K562 (cell line): ENCODE data around the gene SC5D. TPM values are rescaled to one million over a fixed set of nuclear protein-coding genes. Genes with fewer than 3 reads are reported as not detected.
A peak's percentile ranks its signal among the peaks of the same experiment; 100 is the strongest.

Source experiments
- ATAC-seq: fragments of 200-7000 bp; cut with Tn5 transposase; 3 replicates; pipeline ENCODE4 v1.9.1; 2020; ENCODE audit warnings: moderate library complexity
- BruUV-seq: library from RNA; stranded (reverse); fragments of 400-500 nt; replicated peaks from 2 replicates; lab custom pipeline; 2021; lab: Mats Ljungman, UMichigan
- CTCF ChIA-PET: fragments of 300-600 bp; formaldehyde crosslinking; extraction: SDS; loops from one replicate; lab custom pipeline; 2021; ENCODE audit warnings: low intra/inter-chr PET ratio; lab: Yijun Ruan, JAX
- POLR2A ChIA-PET: fragments of 300-600, 350-650 bp; sonication (Branson Sonifier 250); formaldehyde crosslinking; extraction: SDS; loops from one replicate; lab custom pipeline; 2021; ENCODE audit warnings: antibody characterized with exemption, inconsistent platforms; lab: Yijun Ruan, JAX
- DNase-seq, 4 experiments: peaks; one replicate each; pipeline versions ENCODE4 v3.0.0 to v3.0.0-alpha.2; 2011 to 2018; ENCODE audit warnings: low spot score in 3 of 4, mixed read lengths in 3 of 4; ENCODE audit errors: extremely low read depth in 1 of 4
- FAIRE-seq: peaks from 2 replicates; lab custom pipeline; 2011; peaks lifted over from hg19 to GRCh38; lab: Jason Lieb, UNC
- H2AFZ ChIP-seq: 2 replicates; pipeline ENCODE4 v1.6.0; 2011; ENCODE audit warnings: low read depth, low read length, control low read depth, inconsistent platforms
- H3K27ac ChIP-seq: fragments of 200-600 bp; 3 replicates; pipeline ENCODE4 v1.8.0; 2011; ENCODE audit warnings: low read depth, mild to moderate bottlenecking, control low read depth, inconsistent platforms, low read length, moderate library complexity, mixed read lengths; ENCODE audit errors: extremely low read depth
- H3K27me3 ChIP-seq, 2 experiments: fragments of 300-600 bp in 1 of 2; 2 replicates in 1 of 2; 3 replicates in 1 of 2; pipeline versions ENCODE4 v1.6.0 to v1.8.0; 2011; ENCODE audit warnings: inconsistent platforms in 2 of 2, low read length in 2 of 2, mild to moderate bottlenecking in 1 of 2, mixed read lengths in 1 of 2, moderate library complexity in 1 of 2; ENCODE audit not compliant: control insufficient read depth in 2 of 2, insufficient read depth in 2 of 2
- H3K36me3 ChIP-seq: fragments of 300-600 bp; 3 replicates; pipeline ENCODE4 v1.8.0; 2011; ENCODE audit warnings: mild to moderate bottlenecking, low read length, inconsistent platforms; ENCODE audit not compliant: control insufficient read depth, insufficient read depth
- H3K4me1 ChIP-seq, 2 experiments: fragments of 200-600 bp in 1 of 2; replicated peaks in 1 of 2; 2 replicates in 1 of 2; 3 replicates in 1 of 2; pipeline versions ENCODE4 v1.5.1 to v1.8.0; 2011; ENCODE audit warnings: inconsistent platforms in 2 of 2, low read length in 2 of 2, mild to moderate bottlenecking in 1 of 2, mixed read lengths in 1 of 2, moderate library complexity in 1 of 2; ENCODE audit not compliant: control insufficient read depth in 2 of 2, insufficient read depth in 2 of 2
- H3K4me2 ChIP-seq: 2 replicates; pipeline ENCODE4 v1.6.1; 2011; ENCODE audit warnings: low read length, control low read depth, inconsistent platforms, mixed read lengths; ENCODE audit not compliant: insufficient read depth
- H3K4me3 ChIP-seq: fragments of 200-600 bp; sonication (generic), shearing (Covaris generic); 2 replicates; pipeline ENCODE4 v1.5.1; 2016; ENCODE audit warnings: control low read depth, inconsistent platforms
- H3K79me2 ChIP-seq: fragments of 200-600 bp; 3 replicates; pipeline ENCODE4 v1.8.0; 2011; ENCODE audit warnings: low read length, inconsistent platforms; ENCODE audit not compliant: control insufficient read depth, insufficient read depth
- H3K9ac ChIP-seq, 2 experiments: 2 replicates each; pipeline versions ENCODE4 v1.6.0 to v1.6.1; 2011; ENCODE audit warnings: low read depth in 2 of 2, low read length in 2 of 2, control low read depth in 1 of 2, inconsistent platforms in 1 of 2, mild to moderate bottlenecking in 1 of 2, mixed read lengths in 1 of 2; ENCODE audit not compliant: insufficient read depth in 1 of 2
- H3K9me1 ChIP-seq: one replicate; pipeline ENCODE4 v1.6.0; 2011; ENCODE audit warnings: inconsistent platforms, mild to moderate bottlenecking, low read length, moderate library complexity; ENCODE audit not compliant: control insufficient read depth, insufficient read depth
- H3K9me3 ChIP-seq: replicated peaks from 2 replicates; pipeline ENCODE4 v1.5.1; 2011; ENCODE audit warnings: low read depth, low read length, inconsistent platforms; ENCODE audit not compliant: control insufficient read depth, insufficient read depth
- H4K20me1 ChIP-seq: replicated peaks from 2 replicates; pipeline ENCODE4 v1.6.1; 2011; ENCODE audit warnings: low read length, inconsistent platforms, mixed read lengths; ENCODE audit not compliant: control insufficient read depth, insufficient read depth
- ELF4 ChIP-seq: fragments of 450-650 bp; formaldehyde crosslinking; IDR thresholded peaks from 2 replicates; pipeline ENCODE4 v1.4.0; 2022; ENCODE audit warnings: missing genetic modification characterization
- GTF2B ChIP-seq: IDR thresholded peaks from 2 replicates; pipeline ENCODE4 v1.6.1; 2011; ENCODE audit not compliant: insufficient read length; ENCODE audit errors: extremely low read depth
- GTF2E2 ChIP-seq: fragments of 200-800 bp; sonication (Bioruptor generic); IDR thresholded peaks from 2 replicates; pipeline ENCODE4 v1.6.1; 2016; ENCODE audit warnings: missing genetic modification characterization, missing compliant biosample characterization
- ZBTB2 ChIP-seq: fragments of 450-650 bp; IDR thresholded peaks from 2 replicates; pipeline ENCODE4 v1.6.1; 2016; ENCODE audit warnings: antibody characterized with exemption
- ZBTB33 ChIP-seq: sonication (generic); formaldehyde crosslinking; IDR thresholded peaks from 2 replicates; pipeline ENCODE4 v1.8.1; 2023; ENCODE audit warnings: mild to moderate bottlenecking, missing genetic modification reagents
- ZBTB40 ChIP-seq, 2 experiments: fragments of 450-650 bp in 1 of 2; sonication (generic) in 1 of 2; formaldehyde crosslinking in 1 of 2; IDR thresholded peaks; 2 replicates each; pipeline versions ENCODE4 v1.7.1 to v1.9.0; 2016 to 2022; ENCODE audit warnings: inconsistent platforms in 1 of 2, mild to moderate bottlenecking in 1 of 2, missing genetic modification reagents in 1 of 2
- ZC3H8 ChIP-seq: fragments of 450-650 bp; IDR thresholded peaks from 2 replicates; pipeline ENCODE4 v1.6.1; 2017
- ZNF140 ChIP-seq: fragments of 250-450 bp; sonication (Bioruptor Pico); IDR thresholded peaks from 2 replicates; pipeline ENCODE4 v1.8.0; 2021; ENCODE audit warnings: moderate library complexity, mild to moderate bottlenecking, inconsistent platforms
- ZNF239 ChIP-seq: fragments of 250-450 bp; sonication (Bioruptor Pico); IDR thresholded peaks from 2 replicates; pipeline ENCODE4 v1.4.0; 2020; ENCODE audit warnings: mild to moderate bottlenecking
- WGBS: fragments of 100-300 bp; shearing (Covaris generic); methylation state at CpG from one replicate; pipeline ENCODE4 v1.1.6; 2016; ENCODE audit warnings: low coverage, mixed read lengths; ENCODE audit not compliant: insufficient coverage; ENCODE audit errors: missing lambda C conversion rate; 5-methylcytosine and 5-hydroxymethylcytosine counted together
- in situ Hi-C: fragments of 300-500 bp; cut with MboI; formaldehyde crosslinking; loops from 4 replicates; pipeline ENCODE4 v1.15.0; 2018; ENCODE audit warnings: inconsistent platforms, mixed read lengths
- intact Hi-C: fragments of 100-400 bp; cut with micrococcal nuclease; formaldehyde crosslinking; loops from 2 replicates; pipeline ENCODE4 v1.14.2; 2022
- polyA plus RNA-seq, 8 experiments: library from polyadenylated mRNA; depleted of rRNA in 4 of 8; stranded (reverse) in 5 of 8; unstranded in 3 of 8; fragments of >200 nt; fragmentation: Nextera tagmentation in 2 of 8; fragmentation: Illumina TruSeq in 1 of 8; extraction: Ambion mirVana in 2 of 8; extraction: Trizol in 1 of 8; gene quantifications; 2 replicates each; pipeline versions ENCODE4 v1.2.1 to v1.2.3, GENCODE V29; 2011 to 2014; ENCODE audit warnings: inconsistent platforms in 1 of 8, missing spikeins in 1 of 8
- total RNA-seq, 7 experiments: library from RNA; depleted of rRNA in 6 of 7; stranded (reverse); fragments of >200 nt in 6 of 7; fragmentation: Illumina TruSeq in 2 of 7; extraction: Trizol in 2 of 7; gene quantifications; 2 replicates each; pipeline versions ENCODE4 v1.2.1 to v1.2.3, GENCODE V29; 2011 to 2021; ENCODE audit warnings: low replicate concordance in 1 of 7

Gene SC5D
- total and polyA plus RNA-seq, 9 of the 15 experiments (the other 6 are each of a cell fraction or from before 2014, with no cell fraction given): 7.6 to 84.0 (median 17.4) TPM

- FAIRE-seq (no peak), DNase-seq (no peak), ATAC-seq (peak; percentile 20)
- H3K79me2 ChIP-seq: peaks cover 34% of the 10 kb centered on the region
- ChIA-PET POLR2A (no interaction called here), CTCF (no interaction called here)
- peak overlapping the region; percentile 77 for H3K4me2 ChIP-seq
- H3K9me3 ChIP-seq: no peaks in the 10 kb centered on the region
- H3K9ac ChIP-seq: peak overlapping the region; percentile 69 to 98
- intact Hi-C loops: no loop called here
- no peaks in the 10 kb centered on the region for H3K36me3 ChIP-seq
- BruUV-seq: no TSS peak
- H3K27me3 ChIP-seq: no peaks in the 10 kb centered on the region; a peak in 1 of 5 replicates
- peak overlapping the region; percentile 83 for H3K4me3 ChIP-seq
- H3K9me1 ChIP-seq: no peaks in the 10 kb centered on the region
- peak overlapping the region; percentile 66 for H3K27ac ChIP-seq
- in situ Hi-C loops: no loop called here
- peaks cover 0 to 9% of the 10 kb centered on the region in 2 experiments; a peak in 3 of 5 replicates for H3K4me1 ChIP-seq
- WGBS: 2% methylated on average over 5 of the region's 5 CpGs
- H2AFZ ChIP-seq: peak overlapping the region; percentile 96
- H4K20me1 ChIP-seq: no peaks in the 10 kb centered on the region
- TF ChIP-seq ZNF140 (no peak), ELF4 (CRISPR knock-in tag) (no peak), ZNF239 (CRISPR knock-in tag) (no peak), ZBTB33 (CRISPR knock-in tag) (no peak), ZBTB2 (no peak), ZBTB40 (IDR thresholded peaks at IDR 0.05) (peak; percentile 8; the same call in 1 of the 2 replicates), ZBTB40 (CRISPR knock-in tag; IDR thresholded peaks at IDR 0.05) (no peak), ZC3H8 (no peak), GTF2E2 (tag) (0 out of 2 replicates have a peak, but pooled peaks have one; percentile 14), GTF2B (no peak)
Observed at GRCh38 chr11:121293288-121293594, 670 bp downstream of the SC5D start.
